Dendritic cell treated with granulocyte-macrophage colony-stimulating factor and Interleukin-4, amounts not matched to agents 40 ng/mL and 50 ng/mL, for 4 days (primary cell): Measurements from ENCODE around the gene TCHH.
"Not testable (repeated sequence)": the region's sequence is repeated elsewhere in the genome, so short reads cannot be mapped to it uniquely, and the experiment has no call there.

Experiments
- H3K27ac Mint-ChIP-seq: one replicate; pipeline ENCODE4 v1.8.0; 2022; ENCODE audit warnings: mild to moderate bottlenecking, mixed read lengths
- H3K27me3 Mint-ChIP-seq: one replicate; pipeline ENCODE4 v1.8.0; 2022; ENCODE audit warnings: mild to moderate bottlenecking, mixed read lengths
- H3K36me3 Mint-ChIP-seq: one replicate; pipeline ENCODE4 v1.8.0; 2022; ENCODE audit warnings: low read depth, mixed read lengths
- H3K4me1 Mint-ChIP-seq: one replicate; pipeline ENCODE4 v1.8.0; 2022; ENCODE audit warnings: low read depth, mixed read lengths
- H3K4me3 Mint-ChIP-seq: one replicate; pipeline ENCODE4 v1.8.0; 2022; ENCODE audit warnings: mild to moderate bottlenecking, moderate library complexity, mixed read lengths
- H3K9me3 Mint-ChIP-seq: one replicate; pipeline ENCODE4 v1.8.0; 2022; ENCODE audit warnings: mixed read lengths
- intact Hi-C: fragments of 100-400 bp; cut with micrococcal nuclease; formaldehyde crosslinking; loops from one replicate; pipeline ENCODE4 v1.15.0; 2022

Gene TCHH, protein sequence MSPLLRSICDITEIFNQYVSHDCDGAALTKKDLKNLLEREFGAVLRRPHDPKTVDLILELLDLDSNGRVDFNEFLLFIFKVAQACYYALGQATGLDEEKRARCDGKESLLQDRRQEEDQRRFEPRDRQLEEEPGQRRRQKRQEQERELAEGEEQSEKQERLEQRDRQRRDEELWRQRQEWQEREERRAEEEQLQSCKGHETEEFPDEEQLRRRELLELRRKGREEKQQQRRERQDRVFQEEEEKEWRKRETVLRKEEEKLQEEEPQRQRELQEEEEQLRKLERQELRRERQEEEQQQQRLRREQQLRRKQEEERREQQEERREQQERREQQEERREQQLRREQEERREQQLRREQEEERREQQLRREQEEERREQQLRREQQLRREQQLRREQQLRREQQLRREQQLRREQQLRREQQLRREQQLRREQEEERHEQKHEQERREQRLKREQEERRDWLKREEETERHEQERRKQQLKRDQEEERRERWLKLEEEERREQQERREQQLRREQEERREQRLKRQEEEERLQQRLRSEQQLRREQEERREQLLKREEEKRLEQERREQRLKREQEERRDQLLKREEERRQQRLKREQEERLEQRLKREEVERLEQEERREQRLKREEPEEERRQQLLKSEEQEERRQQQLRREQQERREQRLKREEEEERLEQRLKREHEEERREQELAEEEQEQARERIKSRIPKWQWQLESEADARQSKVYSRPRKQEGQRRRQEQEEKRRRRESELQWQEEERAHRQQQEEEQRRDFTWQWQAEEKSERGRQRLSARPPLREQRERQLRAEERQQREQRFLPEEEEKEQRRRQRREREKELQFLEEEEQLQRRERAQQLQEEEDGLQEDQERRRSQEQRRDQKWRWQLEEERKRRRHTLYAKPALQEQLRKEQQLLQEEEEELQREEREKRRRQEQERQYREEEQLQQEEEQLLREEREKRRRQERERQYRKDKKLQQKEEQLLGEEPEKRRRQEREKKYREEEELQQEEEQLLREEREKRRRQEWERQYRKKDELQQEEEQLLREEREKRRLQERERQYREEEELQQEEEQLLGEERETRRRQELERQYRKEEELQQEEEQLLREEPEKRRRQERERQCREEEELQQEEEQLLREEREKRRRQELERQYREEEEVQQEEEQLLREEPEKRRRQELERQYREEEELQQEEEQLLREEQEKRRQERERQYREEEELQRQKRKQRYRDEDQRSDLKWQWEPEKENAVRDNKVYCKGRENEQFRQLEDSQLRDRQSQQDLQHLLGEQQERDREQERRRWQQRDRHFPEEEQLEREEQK (N-terminal part only)

DNA sequence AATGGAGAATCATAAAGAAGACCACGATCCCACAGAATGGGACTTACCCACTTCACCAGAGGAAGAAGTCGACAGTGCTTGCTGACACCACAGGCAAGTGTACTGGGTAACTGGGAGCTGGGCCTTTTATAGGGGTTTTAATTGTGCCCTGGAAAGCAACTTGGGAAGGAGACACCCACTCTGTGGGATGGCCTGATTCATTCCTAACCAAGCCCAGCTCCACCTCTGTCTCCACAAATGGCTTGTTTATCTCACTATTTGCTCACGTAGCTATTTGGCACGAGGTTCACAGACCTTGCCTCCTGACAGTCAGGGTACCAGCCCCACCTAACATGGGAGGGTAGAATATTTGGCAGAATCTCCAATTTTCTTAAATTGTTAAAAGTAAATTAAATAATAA is at the start of gene TCHH:
Gene TCHH (minus strand): TSS at position 101 of the 400 bp plus-strand sequence. CDS start 1,364 bp downstream, outside the sequence.
- Mint-ChIP-seq H3K4me3 (no peak within 1 kb of the TSS), H3K36me3 (no peaks in the 10 kb centered on the region), H3K27ac (no peak within 1 kb of the TSS), H3K9me3 (no peaks in the 10 kb centered on the region), H3K4me1 (no peaks in the 10 kb centered on the region), H3K27me3 (peaks cover 39% of the 10 kb centered on the region)
- intact Hi-C loops: no loop called here

DNA sequence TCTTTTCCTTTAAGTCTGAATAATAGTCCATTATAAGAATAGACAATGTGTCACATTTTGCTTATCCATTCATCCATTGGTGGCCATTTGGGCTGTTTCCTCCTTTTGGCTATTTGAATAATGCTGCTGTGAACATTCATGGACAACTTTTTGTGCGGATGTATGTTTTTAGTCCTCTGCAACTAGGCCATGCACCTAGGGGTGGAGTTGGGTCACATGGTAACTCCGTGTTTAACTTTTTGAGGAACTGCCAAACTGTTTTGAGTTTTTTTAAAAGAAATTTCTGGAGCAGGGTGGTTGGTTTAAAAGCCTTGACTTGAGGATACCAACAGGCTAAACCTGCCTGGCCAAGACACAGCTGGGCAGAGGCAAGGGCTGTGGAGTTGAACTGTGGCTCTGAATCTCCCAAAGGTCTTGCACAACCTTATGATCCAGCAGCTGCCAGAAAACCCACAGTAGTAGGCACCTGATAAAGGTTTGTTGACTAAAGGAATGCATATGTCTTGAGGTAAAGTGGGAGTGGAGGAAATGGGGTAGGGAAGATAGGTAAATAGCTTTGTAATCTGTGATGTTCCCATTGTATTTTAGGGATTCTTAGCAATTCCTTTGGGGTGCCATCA is 49.4 kb upstream of the TCHH start:
- no peaks in the 10 kb centered on the region for H3K27me3 Mint-ChIP-seq
- H3K4me3 Mint-ChIP-seq: no peak overlapping the region
- no peaks in the 10 kb centered on the region for H3K36me3 Mint-ChIP-seq
- peaks cover 92% of the 10 kb centered on the region for H3K4me1 Mint-ChIP-seq
- intact Hi-C loops: no loop called here
- H3K9me3 Mint-ChIP-seq: no peaks in the 10 kb centered on the region
- peak overlapping the region; percentile 86 for H3K27ac Mint-ChIP-seq

DNA sequence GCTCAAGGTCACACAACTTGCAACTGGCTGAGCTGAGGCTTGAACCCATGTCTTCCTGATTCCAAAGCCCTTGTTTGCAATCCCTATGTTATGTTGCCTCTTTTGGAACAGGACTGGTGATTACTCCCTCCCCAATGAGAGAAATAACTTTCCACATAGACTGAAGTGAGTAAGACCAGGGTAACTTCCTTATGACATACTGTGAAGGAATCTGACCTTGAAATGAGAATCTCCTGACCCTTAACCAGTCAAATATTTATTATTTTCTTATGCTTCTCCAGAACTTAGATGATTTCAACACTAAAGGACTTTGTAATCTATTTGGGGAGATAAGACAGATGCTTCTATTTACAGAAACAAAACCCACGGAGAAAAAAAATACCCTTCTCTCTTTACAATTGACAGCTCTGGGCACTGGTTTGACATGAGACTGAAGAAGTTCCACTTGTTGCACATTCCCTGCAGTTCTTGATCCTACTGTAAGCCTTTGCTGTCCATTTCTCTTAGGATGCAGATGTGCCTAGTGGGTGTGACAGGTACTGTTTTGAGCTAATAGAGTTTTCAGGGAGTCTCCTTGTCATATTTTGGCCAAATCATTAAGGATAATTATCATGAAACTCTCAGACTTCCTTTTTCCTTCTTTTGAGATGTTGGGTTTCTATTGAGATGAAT is 47.7 kb upstream of the TCHH start:
- no peaks in the 10 kb centered on the region for H3K36me3 Mint-ChIP-seq
- H3K27me3 Mint-ChIP-seq: no peaks in the 10 kb centered on the region
- H3K27ac Mint-ChIP-seq: peak overlapping the region; percentile 86
- intact Hi-C loops: no loop called here
- peaks cover 86% of the 10 kb centered on the region for H3K4me1 Mint-ChIP-seq
- no peaks in the 10 kb centered on the region for H3K9me3 Mint-ChIP-seq
- H3K4me3 Mint-ChIP-seq: no peak overlapping the region

DNA sequence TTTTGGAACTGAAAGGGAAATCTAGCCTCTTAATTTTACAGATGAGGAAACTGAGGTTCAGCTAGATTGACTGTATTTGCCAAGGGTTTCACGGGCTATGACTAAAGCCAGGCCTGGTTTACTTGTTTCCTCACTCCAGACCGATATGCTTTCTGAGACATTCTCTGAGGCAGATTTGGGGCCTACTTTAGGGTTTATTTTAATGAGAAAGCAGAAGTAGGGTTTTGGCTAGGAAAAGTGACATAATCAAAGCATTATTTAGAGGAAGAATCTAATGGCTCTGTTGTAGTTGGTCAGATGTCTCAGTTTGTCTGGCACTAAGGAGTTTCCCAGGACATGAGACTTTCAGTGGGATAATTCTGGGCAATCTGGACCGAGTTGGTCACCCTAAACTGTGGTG is 45.3 kb upstream of the TCHH start:
- Mint-ChIP-seq H3K27ac (peak overlapping the region; percentile 84), H3K4me1 (peaks cover 63% of the 10 kb centered on the region), H3K9me3 (no peaks in the 10 kb centered on the region), H3K36me3 (no peaks in the 10 kb centered on the region), H3K27me3 (no peaks in the 10 kb centered on the region), H3K4me3 (no peak overlapping the region)
- intact Hi-C loops: no loop called here

DNA sequence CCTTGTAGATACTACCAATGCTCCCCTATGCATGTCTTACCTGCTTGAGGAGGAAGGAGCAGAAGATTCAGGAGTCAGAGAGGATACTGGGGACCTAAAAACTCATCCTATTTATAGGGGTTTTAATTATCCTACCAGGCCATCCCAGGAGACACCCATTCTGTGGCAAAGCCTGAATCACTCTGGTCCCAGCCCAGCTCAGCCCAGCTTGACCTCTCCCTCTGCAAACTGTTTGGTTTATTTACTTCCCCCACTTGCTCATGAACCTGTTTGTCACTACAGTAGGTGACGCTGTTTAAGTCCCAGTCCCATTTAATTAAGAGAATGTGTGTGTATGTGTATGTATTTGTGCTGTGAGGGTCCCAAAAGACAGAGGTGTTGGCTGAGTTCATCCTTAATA is 43.9 kb upstream of the TCHH start, which contains the start of gene RPTN:
Gene RPTN (minus strand): TSS at position 85 of the 400 bp plus-strand sequence. CDS start 1,339 bp downstream, outside the sequence.
- peak within 1 kb of the TSS; percentile 84 for H3K27ac Mint-ChIP-seq
- intact Hi-C loops: no loop called here
- peaks cover 3% of the 10 kb centered on the region for H3K27me3 Mint-ChIP-seq
- H3K9me3 Mint-ChIP-seq: no peaks in the 10 kb centered on the region
- H3K36me3 Mint-ChIP-seq: no peaks in the 10 kb centered on the region
- peaks cover 48% of the 10 kb centered on the region for H3K4me1 Mint-ChIP-seq
- H3K4me3 Mint-ChIP-seq: no peak within 1 kb of the TSS

DNA sequence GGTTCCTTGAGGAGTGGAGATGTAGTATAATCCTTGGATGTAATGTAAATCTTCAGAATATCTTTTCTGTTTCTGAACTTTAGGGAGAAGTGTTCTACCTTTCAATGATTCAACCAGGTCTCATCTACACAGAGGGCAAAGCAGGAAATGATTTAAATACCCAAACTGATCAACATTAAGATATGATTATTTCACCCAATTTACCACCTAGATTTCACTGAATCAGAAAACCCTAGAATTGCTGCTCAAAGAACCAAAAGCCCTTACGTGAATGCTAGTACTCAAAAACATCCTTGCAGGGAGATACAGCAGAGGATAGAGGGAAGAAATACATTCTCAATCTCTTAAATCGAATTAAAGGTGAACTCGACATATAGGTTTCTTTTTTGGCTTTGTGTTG is 38.8 kb upstream of the TCHH start:
- Mint-ChIP-seq H3K27me3 (peaks cover 10% of the 10 kb centered on the region), H3K4me3 (no peak overlapping the region), H3K4me1 (peaks cover 6% of the 10 kb centered on the region), H3K36me3 (no peaks in the 10 kb centered on the region), H3K27ac (no peak overlapping the region), H3K9me3 (peaks cover 3% of the 10 kb centered on the region)
- intact Hi-C loops: no loop called here

DNA sequence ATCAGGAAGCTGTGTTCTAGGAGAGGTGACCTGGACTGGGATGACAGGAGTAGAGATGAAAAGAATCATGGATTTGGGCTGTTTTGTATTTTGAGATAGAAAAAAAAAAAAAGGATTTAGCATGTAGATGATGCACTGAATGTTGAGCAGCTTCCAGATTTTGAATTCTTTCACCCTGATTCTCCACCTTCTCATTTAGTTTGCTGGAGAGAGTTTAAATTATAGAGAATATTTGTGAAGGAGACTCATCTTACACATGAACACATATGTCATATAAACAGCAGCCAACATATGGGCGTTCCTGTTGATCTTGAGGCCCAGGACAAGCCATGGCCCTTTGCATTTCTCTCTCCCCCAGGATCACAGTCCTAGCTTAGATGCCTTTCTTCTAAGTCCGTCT is 36.4 kb upstream of the TCHH start:
- Mint-ChIP-seq H3K9me3 (peaks cover 15% of the 10 kb centered on the region), H3K4me3 (no peak overlapping the region), H3K27ac (no peak overlapping the region), H3K36me3 (no peaks in the 10 kb centered on the region), H3K4me1 (peaks cover 8% of the 10 kb centered on the region), H3K27me3 (peaks cover 12% of the 10 kb centered on the region)
- intact Hi-C loops: no loop called here

DNA sequence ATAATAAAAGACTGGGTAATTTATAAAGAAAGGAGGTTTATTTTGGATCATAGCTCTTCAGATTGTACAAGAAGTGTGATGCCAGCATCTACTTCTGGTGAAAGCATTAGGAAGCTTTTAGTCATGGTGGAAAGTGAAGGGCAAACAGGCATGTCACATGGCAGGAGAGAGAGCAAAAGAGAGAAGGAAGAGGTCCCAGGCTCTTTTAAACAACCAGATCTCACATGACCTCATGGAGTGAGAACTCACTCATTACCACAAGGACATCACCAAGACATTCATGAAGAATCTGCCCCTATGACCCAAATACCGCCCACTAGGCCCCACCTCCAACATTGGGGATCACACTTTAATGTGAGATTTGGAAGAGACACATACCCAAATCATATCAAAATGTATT is 33.7 kb upstream of the TCHH start:
- intact Hi-C loops: no loop called here
- H3K4me1 Mint-ChIP-seq: peaks cover 21% of the 10 kb centered on the region

DNA sequence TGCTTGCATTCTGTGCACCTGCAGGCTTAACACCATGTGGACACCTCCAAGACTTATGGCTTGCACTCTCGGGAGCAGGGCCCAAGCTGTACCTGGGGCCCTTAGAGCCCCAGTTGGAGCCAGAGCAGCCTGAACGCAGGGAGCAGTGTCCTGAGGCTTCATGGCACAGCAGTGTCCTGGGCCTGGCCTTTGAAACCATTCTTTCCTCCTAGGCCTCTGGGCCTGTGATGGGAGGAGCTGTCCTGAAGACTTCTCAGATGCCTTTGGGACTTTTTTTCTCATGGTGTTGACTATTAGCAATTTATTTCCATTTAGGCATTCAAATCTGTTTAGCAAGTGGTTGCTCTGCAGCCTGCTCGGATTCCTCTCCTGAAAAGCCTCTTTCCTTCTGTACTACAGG is 32.8 kb upstream of the TCHH start:
- intact Hi-C loops: no loop called here
- Mint-ChIP-seq H3K36me3 (no peaks in the 10 kb centered on the region), H3K4me1 (peaks cover 27% of the 10 kb centered on the region), H3K9me3 (peaks cover 15% of the 10 kb centered on the region), H3K27me3 (peaks cover 19% of the 10 kb centered on the region), H3K27ac (no peak overlapping the region), H3K4me3 (no peak overlapping the region)

More for the DNA sequence above, 33.7 kb upstream of the TCHH start:
- H3K27ac Mint-ChIP-seq: no peak overlapping the region
- no peak overlapping the region for H3K4me3 Mint-ChIP-seq
- H3K27me3 Mint-ChIP-seq: peaks cover 19% of the 10 kb centered on the region
- peaks cover 15% of the 10 kb centered on the region for H3K9me3 Mint-ChIP-seq
- no peaks in the 10 kb centered on the region for H3K36me3 Mint-ChIP-seq

DNA sequence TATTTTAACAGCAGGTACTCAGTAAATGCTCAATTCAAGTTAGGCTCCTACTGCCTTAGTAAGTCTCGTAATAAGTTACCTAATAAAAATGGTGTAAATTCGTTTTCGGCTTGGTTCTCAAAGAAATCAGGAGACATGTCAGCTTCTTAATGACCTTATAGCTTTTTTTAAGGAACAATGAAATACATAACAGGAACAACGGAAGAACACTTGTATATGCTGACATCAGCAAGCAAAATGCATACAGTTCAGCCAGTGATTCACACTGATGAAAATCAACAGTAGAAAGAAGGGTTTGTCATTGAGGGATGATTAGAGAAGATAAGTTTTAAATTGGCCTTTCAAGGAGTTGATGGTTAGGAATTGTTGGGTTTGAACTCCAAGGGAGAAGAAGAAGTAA is 30.5 kb upstream of the TCHH start:
- Mint-ChIP-seq H3K27me3 (peaks cover 14% of the 10 kb centered on the region), H3K36me3 (no peaks in the 10 kb centered on the region), H3K9me3 (peaks cover 15% of the 10 kb centered on the region), H3K4me3 (no peak overlapping the region), H3K4me1 (peaks cover 27% of the 10 kb centered on the region), H3K27ac (peak overlapping the region; percentile 50)
- intact Hi-C loops: no loop called here

DNA sequence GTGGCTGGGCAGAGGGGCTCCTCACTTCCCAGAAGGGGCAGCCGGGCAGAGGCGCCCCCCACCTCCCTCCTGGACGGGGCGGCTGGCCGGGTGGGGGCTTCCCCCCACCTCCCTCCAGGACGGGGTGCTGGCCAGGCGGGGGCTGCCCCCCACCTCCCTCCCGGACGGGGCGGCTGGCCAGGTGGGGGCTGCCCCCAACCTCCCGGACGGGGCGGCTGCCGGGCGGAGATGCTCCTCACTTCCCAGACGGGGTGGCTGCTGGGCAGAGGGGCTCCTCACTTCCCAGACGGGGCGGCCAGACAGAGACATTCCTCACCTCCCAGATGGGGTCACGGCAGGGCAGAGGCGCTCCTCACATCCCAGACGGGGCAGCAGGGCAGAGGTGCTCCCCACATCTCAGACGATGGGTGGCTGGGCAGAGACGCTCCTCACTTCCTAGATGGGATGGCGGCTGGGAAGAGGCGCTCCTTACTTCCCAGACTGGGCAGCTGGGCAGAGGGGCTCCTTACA is 29.5 kb upstream of the TCHH start:
- peaks cover 27% of the 10 kb centered on the region for H3K4me1 Mint-ChIP-seq

DNA sequence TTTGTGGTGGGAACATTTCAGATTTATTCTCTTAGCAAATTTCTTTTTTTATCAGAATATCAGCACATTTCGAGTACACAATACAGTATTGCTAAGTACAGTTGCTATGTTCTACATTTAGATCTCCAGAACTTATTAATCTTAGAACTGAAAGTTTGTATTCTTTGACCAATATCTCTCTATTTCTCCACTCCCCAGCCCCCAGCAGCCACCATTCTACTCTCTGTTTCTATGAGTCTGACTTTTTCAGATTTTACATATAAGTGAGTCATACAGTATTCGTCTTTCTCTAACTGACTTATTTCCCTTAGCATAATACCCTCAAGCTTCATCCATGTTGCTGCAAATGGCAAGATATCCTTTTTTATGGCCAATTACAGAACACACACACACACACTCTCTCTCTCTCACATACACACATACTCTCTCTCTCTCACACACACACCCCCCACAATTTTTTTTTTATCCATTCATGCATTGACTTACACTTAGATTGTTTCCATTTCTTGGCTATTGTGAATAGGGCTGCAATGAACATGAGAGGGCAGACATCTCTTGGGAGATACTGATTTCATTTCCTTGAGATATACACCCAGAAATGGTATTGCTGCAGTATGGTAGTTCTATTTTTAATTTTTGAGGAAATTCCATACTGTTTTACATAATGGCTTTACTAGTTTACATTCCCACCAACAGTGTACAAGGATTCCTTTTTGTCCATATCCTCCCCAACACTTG is 28.1 kb upstream of the TCHH start:
- intact Hi-C loops: loop anchor here (2.0 kb wide), 1 partner anchor 91 kb away; no protein-coding TSS in a partner anchor
- Mint-ChIP-seq H3K27me3 (peaks cover 25% of the 10 kb centered on the region), H3K27ac (no peak overlapping the region), H3K4me3 (no peak overlapping the region), H3K36me3 (no peaks in the 10 kb centered on the region), H3K4me1 (peaks cover 19% of the 10 kb centered on the region), H3K9me3 (peaks cover 5% of the 10 kb centered on the region)

More for the DNA sequence above, 29.5 kb upstream of the TCHH start:
- H3K36me3 Mint-ChIP-seq, H3K4me3 Mint-ChIP-seq, intact Hi-C loops, H3K27ac Mint-ChIP-seq: not testable (repeated sequence)
- H3K27me3 Mint-ChIP-seq: peaks cover 19% of the 10 kb centered on the region
- H3K9me3 Mint-ChIP-seq: peaks cover 15% of the 10 kb centered on the region
